PC-3 (cell line): Measurements from ENCODE around the gene PPFIA1. TPM values are rescaled to one million over a fixed set of nuclear protein-coding genes. Genes with fewer than 3 reads are reported as not detected.

ENCODE experiments used
- ATAC-seq: fragments of 200-7000 bp; cut with Tn5 transposase; 2 replicates; pipeline ENCODE4 v1.9.1; 2020; ENCODE audit warnings: mild to moderate bottlenecking, moderate library complexity
- BruUV-seq: library from RNA; stranded (reverse); fragments of 400-500 nt; replicated peaks from 2 replicates; lab custom pipeline; 2021; lab: Mats Ljungman, UMichigan
- CTCF ChIA-PET: fragments of 300-600 bp; sonication (Branson Sonifier 250); formaldehyde crosslinking; loops from one replicate; lab custom pipeline; 2022; ENCODE audit warnings: antibody characterized with exemption; lab: Charles Lee
- POLR2A ChIA-PET: fragments of 300-600 bp; sonication (Branson Sonifier 250); formaldehyde crosslinking; loops from one replicate; lab custom pipeline; 2022; ENCODE audit warnings: antibody characterized with exemption; ENCODE audit not compliant: unreplicated experiment; lab: Charles Lee
- DNase-seq: peaks from one replicate; pipeline ENCODE4 v3.0.0-alpha.2; 2015
- H2AFZ ChIP-seq: fragments of 300-600 bp; sonication (generic); 2 replicates; pipeline ENCODE4 v1.6.0; 2016; ENCODE audit warnings: antibody characterized with exemption, low read length
- H3F3A ChIP-seq: fragments of 300-600 bp; sonication (generic); one replicate; pipeline ENCODE4 v1.6.0; 2017; ENCODE audit warnings: antibody characterized with exemption, low read length, control low read depth, mild to moderate bottlenecking; ENCODE audit not compliant: unreplicated experiment
- H3K27ac ChIP-seq: fragments of 300-600 bp; sonication (generic); 2 replicates; pipeline ENCODE4 v1.5.1; 2016; ENCODE audit warnings: mild to moderate bottlenecking, low read length
- H3K27me3 ChIP-seq: fragments of 300-600 bp; sonication (generic); 2 replicates; pipeline ENCODE4 v1.6.1; 2016; ENCODE audit warnings: low read length, mixed read lengths
- H3K36me3 ChIP-seq: fragments of 300-600 bp; sonication (generic); 2 replicates; pipeline ENCODE4 v1.6.1; 2016; ENCODE audit warnings: low read depth, mixed run types, low read length, mixed read lengths
- H3K4me1 ChIP-seq: fragments of 300-600 bp; sonication (generic); 2 replicates; pipeline ENCODE4 v1.5.1; 2016; ENCODE audit warnings: low read length; ENCODE audit not compliant: insufficient read depth
- H3K4me2 ChIP-seq: fragments of 300-600 bp; sonication (generic); 2 replicates; pipeline ENCODE4 v1.6.0; 2016; ENCODE audit warnings: low read length
- H3K4me3 ChIP-seq: fragments of 300-600 bp; sonication (generic); 2 replicates; pipeline ENCODE4 v1.5.1; 2016; ENCODE audit warnings: mild to moderate bottlenecking, low read length, mixed read lengths
- H3K79me2 ChIP-seq: fragments of 300-600 bp; sonication (generic); 2 replicates; pipeline ENCODE4 v1.6.1; 2017; ENCODE audit warnings: low read length, mixed read lengths
- H3K9ac ChIP-seq: fragments of 300-600 bp; sonication (generic); 2 replicates; pipeline ENCODE4 v1.6.0; 2016; ENCODE audit warnings: mild to moderate bottlenecking, low read length
- H3K9me2 ChIP-seq: fragments of 300-600 bp; sonication (generic); replicated peaks from 2 replicates; pipeline ENCODE4 v1.6.1; 2016; ENCODE audit warnings: mixed run types, low read length, mixed read lengths
- H3K9me3 ChIP-seq: fragments of 300-600 bp; sonication (generic); 2 replicates; pipeline ENCODE4 v1.6.1; 2016; ENCODE audit warnings: low read length, mixed read lengths
- H4K20me1 ChIP-seq: fragments of 300-600 bp; sonication (generic); 2 replicates; pipeline ENCODE4 v1.6.1; 2016; ENCODE audit warnings: low read length, mixed read lengths
- EZH2 ChIP-seq: fragments of 300-600 bp; sonication (generic); IDR thresholded peaks from one replicate; pipeline ENCODE4 v1.6.1; 2017; ENCODE audit warnings: antibody characterized with exemption, mild to moderate bottlenecking, low read length; ENCODE audit not compliant: unreplicated experiment
- EZH2phosphoT487 ChIP-seq: fragments of 300-600 bp; sonication (generic); IDR thresholded peaks from 2 replicates; pipeline ENCODE4 v1.6.1; 2018; ENCODE audit warnings: mild to moderate bottlenecking, antibody characterized with exemption, low read length, borderline replicate concordance
- intact Hi-C: fragments of 100-400 bp; cut with micrococcal nuclease; formaldehyde crosslinking; loops from 2 replicates; pipeline ENCODE4 v1.9.0; 2023
- total RNA-seq: library from RNA; depleted of rRNA; stranded (reverse); fragments of >200 nt; gene quantifications from 2 replicates; pipeline ENCODE4 v1.2.3, GENCODE V29; 2014
- TF ChIP-seq, protein P1 (sequence below): fragments of 300-600 bp; sonication (generic); conservative IDR thresholded peaks from 2 replicates; pipeline ENCODE4 v1.5.1; 2017; ENCODE audit warnings: antibody characterized with exemption, low read depth, mild to moderate bottlenecking, low read length

Gene PPFIA1
- total RNA-seq, 1 experiment from 2014 or later = 57.5 TPM

DNA sequence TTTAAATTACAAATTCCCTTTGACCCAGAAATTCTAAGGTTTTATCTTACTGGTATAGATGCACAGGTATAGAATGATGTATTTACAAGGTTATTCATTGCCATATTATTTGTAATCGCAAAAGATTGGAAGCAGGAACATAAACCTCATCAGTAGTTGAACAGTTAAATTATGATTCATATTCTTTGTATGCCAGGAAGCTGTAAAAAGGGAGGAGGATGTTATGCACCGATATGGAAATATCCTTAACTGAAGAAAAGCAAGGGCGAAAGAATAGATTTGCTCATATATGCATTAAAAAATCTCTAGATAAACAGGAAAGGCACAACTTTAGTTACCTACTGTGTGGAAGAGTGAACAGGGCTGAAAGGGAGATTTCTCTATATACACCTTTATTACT, 36.7 kb downstream of the PPFIA1 start:
- no peaks in the 10 kb centered on the region; the same call in 1 of the 2 replicates for H4K20me1 ChIP-seq
- H3K9me2 ChIP-seq = no peaks in the 10 kb centered on the region
- peak; percentile 68 for ATAC-seq
- intact Hi-C loops = loop anchor here (2.0 kb wide), 1 partner anchor 36 kb away; the partner anchor contains the start of gene PPFIA1
- peak overlapping the region; percentile 7; the same call in 1 of the 2 replicates for H3K9ac ChIP-seq
- H3K27ac ChIP-seq = peak overlapping the region; percentile 69
- no peak overlapping the region for H2AFZ ChIP-seq
- peak overlapping the region; percentile 56 for H3K4me2 ChIP-seq
- H3K27me3 ChIP-seq = no peaks in the 10 kb centered on the region
- H3K4me1 ChIP-seq = peaks cover 35% of the 10 kb centered on the region
- TF ChIP-seq, protein P1, sequence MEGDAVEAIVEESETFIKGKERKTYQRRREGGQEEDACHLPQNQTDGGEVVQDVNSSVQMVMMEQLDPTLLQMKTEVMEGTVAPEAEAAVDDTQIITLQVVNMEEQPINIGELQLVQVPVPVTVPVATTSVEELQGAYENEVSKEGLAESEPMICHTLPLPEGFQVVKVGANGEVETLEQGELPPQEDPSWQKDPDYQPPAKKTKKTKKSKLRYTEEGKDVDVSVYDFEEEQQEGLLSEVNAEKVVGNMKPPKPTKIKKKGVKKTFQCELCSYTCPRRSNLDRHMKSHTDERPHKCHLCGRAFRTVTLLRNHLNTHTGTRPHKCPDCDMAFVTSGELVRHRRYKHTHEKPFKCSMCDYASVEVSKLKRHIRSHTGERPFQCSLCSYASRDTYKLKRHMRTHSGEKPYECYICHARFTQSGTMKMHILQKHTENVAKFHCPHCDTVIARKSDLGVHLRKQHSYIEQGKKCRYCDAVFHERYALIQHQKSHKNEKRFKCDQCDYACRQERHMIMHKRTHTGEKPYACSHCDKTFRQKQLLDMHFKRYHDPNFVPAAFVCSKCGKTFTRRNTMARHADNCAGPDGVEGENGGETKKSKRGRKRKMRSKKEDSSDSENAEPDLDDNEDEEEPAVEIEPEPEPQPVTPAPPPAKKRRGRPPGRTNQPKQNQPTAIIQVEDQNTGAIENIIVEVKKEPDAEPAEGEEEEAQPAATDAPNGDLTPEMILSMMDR = no peak
- TF ChIP-seq EZH2phosphoT487 (no peak), EZH2 (no peak)
- peaks cover 81% of the 10 kb centered on the region for H3K79me2 ChIP-seq
- no peaks in the 10 kb centered on the region for H3K9me3 ChIP-seq
- peak; percentile 71 for DNase-seq
- H3F3A ChIP-seq = peaks cover 24% of the 10 kb centered on the region
- no TSS peak for BruUV-seq
- CTCF ChIA-PET = no interaction called here
- no peak overlapping the region; the same call in 1 of the 2 replicates for H3K4me3 ChIP-seq
- POLR2A ChIA-PET = no interaction called here
- H3K36me3 ChIP-seq = peaks cover 20% of the 10 kb centered on the region

DNA sequence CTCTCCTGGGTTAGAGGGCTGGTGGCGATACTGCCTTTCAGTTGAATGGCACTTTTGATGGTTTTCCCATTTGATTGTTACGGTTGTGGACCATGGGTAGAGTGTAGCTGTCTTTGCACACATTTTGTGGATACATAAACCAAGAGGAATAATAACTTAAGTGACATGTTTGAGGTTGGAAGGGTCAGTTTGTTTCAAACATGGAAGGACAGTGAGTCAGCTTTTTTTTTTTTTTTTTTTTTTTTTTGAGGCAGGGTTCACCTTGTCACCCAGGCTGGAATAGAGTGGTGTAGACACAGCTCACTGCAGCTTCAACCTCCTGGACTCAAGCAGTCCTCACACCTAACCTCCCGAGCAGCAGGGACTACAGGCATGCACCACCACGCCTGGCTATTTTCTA, 41.1 kb downstream of the PPFIA1 start:
- H3K9me3 ChIP-seq = no peaks in the 10 kb centered on the region
- H3K4me1 ChIP-seq = peaks cover 13% of the 10 kb centered on the region
- DNase-seq (no peak), ATAC-seq (no peak)
- no peaks in the 10 kb centered on the region for H3K9me2 ChIP-seq
- no TSS peak for BruUV-seq
- peaks cover 25% of the 10 kb centered on the region for H3K36me3 ChIP-seq
- no peaks in the 10 kb centered on the region for H3K27me3 ChIP-seq
- H3K9ac ChIP-seq = no peak overlapping the region
- H3K27ac ChIP-seq = no peak overlapping the region
- peaks cover 69% of the 10 kb centered on the region for H3K79me2 ChIP-seq
- no peak overlapping the region for H3K4me3 ChIP-seq
- intact Hi-C loops = no loop called here
- POLR2A ChIA-PET = interaction anchor here (0.6 kb wide), 1 partner anchor 30 kb away, joined by 9 read pairs; no protein-coding TSS in a partner anchor
- H4K20me1 ChIP-seq = no peaks in the 10 kb centered on the region
- CTCF ChIA-PET = interaction anchor here (0.5 kb wide), 2 partner anchors 156 to 295 kb away, joined by 3 to 5 read pairs; no protein-coding TSS in a partner anchor
- H3F3A ChIP-seq = peaks cover 9% of the 10 kb centered on the region
- H3K4me2 ChIP-seq = no peak overlapping the region
- TF ChIP-seq EZH2phosphoT487 = no peak
- no peak for TF ChIP-seq EZH2
- TF ChIP-seq, protein P1 = no peak
- H2AFZ ChIP-seq = no peak overlapping the region
